Measurements from ENCODE around the gene CBY2.

Gene CBY2

DNA sequence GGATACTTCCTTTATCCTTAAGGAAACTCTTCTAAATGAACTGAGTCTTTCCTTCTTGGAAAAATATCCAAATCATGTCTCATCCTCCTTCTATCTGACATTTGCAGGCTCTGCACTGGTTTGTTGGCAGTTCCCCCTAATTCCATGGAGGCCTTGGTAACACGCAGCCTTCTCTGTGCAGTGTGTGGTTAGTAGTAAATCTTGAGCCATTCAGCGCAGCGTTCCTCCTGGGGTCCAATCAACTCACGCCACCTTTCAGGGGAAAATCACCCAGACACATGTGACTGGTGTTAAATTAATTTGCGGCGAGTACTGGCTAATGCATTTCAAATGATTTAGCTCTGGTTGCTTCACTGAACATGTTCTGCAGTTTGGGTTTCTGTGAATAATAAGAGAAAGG lies 21.0 kb upstream of the CBY2 start:
- Histone ChIP-seq H3K27me3 (ENCODE audit: low read depth, low read length) (no peaks in the 10 kb centered on the region), H3K9me3 (ENCODE audit: control insufficient read depth in 1 of 2, low read length in 2 of 2) (no peaks in the 10 kb centered on the region), H3K27ac (ENCODE audit: low read length) (no peak overlapping the region), H3K36me3 (ENCODE audit: control insufficient read depth in 1 of 2, insufficient read depth in 2 of 2, low read length in 2 of 2) (no peaks in the 10 kb centered on the region), H3K4me1 (ENCODE audit: control insufficient read depth in 1 of 2, insufficient read depth in 2 of 2, low read length in 2 of 2) (no peaks in the 10 kb centered on the region), H3K4me3 (ENCODE audit: low read depth in 1 of 2, low read length in 2 of 2) (no peak overlapping the region)

DNA sequence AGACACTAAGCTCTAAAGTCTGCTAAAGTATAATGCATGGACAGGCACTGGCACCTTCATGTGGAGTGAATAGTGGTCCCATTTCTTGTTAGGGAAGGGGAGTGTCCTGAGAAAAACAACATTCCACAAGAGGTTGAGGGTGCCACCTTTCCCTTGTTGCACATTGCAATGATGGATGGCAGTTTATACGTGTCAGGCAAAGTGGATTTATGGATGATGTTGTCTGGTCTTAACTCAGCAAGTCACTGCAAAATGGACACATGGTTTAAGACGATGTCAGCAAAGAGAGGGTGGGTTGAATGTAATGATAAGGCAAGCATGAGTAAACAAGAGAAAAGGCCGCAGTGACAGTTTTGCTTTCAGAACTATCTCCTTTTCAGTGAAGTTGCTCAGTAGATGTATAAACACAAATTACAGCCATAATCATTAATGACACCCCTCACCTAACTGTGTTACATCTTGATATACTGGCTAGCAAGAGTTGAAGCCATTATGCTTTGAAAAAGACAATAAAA lies 19.6 kb upstream of the CBY2 start:
- no peaks in the 10 kb centered on the region for H3K36me3 ChIP-seq (ENCODE audit: control insufficient read depth in 1 of 2, insufficient read depth in 2 of 2, low read length in 2 of 2)
- H3K4me3 ChIP-seq (ENCODE audit: low read depth in 1 of 2, low read length in 2 of 2), result no peak overlapping the region
- H3K27ac ChIP-seq (ENCODE audit: low read length), result no peak overlapping the region
- H3K4me1 ChIP-seq (ENCODE audit: control insufficient read depth in 1 of 2, insufficient read depth in 2 of 2, low read length in 2 of 2), result no peaks in the 10 kb centered on the region
- no peaks in the 10 kb centered on the region for H3K27me3 ChIP-seq (ENCODE audit: low read depth, low read length)
- H3K9me3 ChIP-seq (ENCODE audit: control insufficient read depth in 1 of 2, low read length in 2 of 2), result no peaks in the 10 kb centered on the region

DNA sequence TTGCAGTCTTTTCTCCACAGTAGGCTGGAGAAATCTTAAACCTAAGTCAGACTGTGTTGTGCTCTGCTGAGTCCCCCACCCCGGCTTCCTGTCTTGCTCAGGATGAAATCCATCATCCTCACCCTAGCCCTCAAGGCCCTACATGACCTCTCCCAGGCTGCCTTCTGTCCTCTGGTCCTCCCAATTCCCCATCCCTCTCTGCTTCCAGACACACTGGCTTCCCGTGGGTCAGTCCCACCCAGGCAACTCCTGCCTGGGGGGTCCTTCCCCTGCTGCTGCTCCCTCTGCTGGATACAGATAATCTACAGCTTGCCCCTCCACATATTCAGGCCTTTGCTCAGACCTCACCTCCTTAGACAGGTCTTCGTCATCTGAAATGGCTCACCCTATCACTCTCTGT lies 18.4 kb upstream of the CBY2 start:
- H3K4me1 ChIP-seq (ENCODE audit: control insufficient read depth in 1 of 2, insufficient read depth in 2 of 2, low read length in 2 of 2), result no peaks in the 10 kb centered on the region
- H3K27ac ChIP-seq (ENCODE audit: low read length), result no peak overlapping the region
- H3K36me3 ChIP-seq (ENCODE audit: control insufficient read depth in 1 of 2, insufficient read depth in 2 of 2, low read length in 2 of 2), result no peaks in the 10 kb centered on the region

DNA sequence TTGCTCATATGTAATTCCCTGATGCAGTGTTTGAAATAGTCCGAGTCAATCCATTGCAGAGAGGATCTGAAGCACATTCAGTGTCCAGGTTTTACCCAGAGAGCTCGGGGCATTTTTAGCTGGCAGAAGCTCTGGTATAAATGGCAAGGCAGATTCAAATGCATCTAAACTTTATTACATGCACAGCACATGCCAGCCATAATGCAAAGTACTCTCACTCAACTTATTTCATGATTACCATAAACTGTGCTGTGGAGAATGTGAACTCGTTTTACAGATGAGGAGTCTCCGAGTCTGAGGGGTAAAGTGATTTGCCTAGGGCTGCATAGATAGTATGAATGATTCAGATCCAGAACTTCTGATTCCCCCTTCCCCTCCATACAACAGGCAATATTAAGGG lies 13.5 kb upstream of the CBY2 start:
- Histone ChIP-seq H3K4me1 (ENCODE audit: control insufficient read depth in 1 of 2, insufficient read depth in 2 of 2, low read length in 2 of 2) (no peaks in the 10 kb centered on the region), H3K27me3 (ENCODE audit: low read depth, low read length) (no peaks in the 10 kb centered on the region), H3K9me3 (ENCODE audit: control insufficient read depth in 1 of 2, low read length in 2 of 2) (no peaks in the 10 kb centered on the region)

More for the DNA sequence above, 18.4 kb upstream of the CBY2 start:
- Histone ChIP-seq H3K27me3 (ENCODE audit: low read depth, low read length) (no peaks in the 10 kb centered on the region), H3K4me3 (ENCODE audit: low read depth in 1 of 2, low read length in 2 of 2) (no peak overlapping the region), H3K9me3 (ENCODE audit: control insufficient read depth in 1 of 2, low read length in 2 of 2) (no peaks in the 10 kb centered on the region)

DNA sequence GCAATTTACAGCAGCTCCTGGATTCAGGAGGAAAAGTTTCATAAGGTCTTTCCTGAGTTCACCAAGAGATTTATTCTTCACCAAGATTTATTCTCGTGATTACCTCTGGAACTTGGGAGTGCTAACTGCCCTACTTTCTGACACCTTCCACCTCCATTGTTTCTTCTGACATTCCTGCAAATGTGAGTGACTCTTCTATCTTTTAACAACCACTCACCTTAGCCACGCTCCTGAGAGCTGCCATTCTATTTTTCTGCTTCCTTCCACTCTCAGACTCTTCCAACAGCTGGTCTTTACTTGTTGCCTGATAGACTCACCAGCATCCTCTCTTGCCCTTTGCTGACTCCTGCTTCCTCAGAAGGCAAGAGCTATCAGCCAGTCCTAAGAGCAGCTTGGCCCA lies 11.5 kb upstream of the CBY2 start:
- Histone ChIP-seq H3K36me3 (ENCODE audit: control insufficient read depth in 1 of 2, insufficient read depth in 2 of 2, low read length in 2 of 2) (no peaks in the 10 kb centered on the region), H3K27me3 (ENCODE audit: low read depth, low read length) (no peaks in the 10 kb centered on the region), H3K27ac (ENCODE audit: low read length) (no peak overlapping the region), H3K4me1 (ENCODE audit: control insufficient read depth in 1 of 2, insufficient read depth in 2 of 2, low read length in 2 of 2) (no peaks in the 10 kb centered on the region), H3K4me3 (ENCODE audit: low read depth in 1 of 2, low read length in 2 of 2) (no peak overlapping the region), H3K9me3 (ENCODE audit: control insufficient read depth in 1 of 2, low read length in 2 of 2) (no peaks in the 10 kb centered on the region)

More for the DNA sequence above, 13.5 kb upstream of the CBY2 start:
- H3K36me3 ChIP-seq (ENCODE audit: control insufficient read depth in 1 of 2, insufficient read depth in 2 of 2, low read length in 2 of 2), result no peaks in the 10 kb centered on the region
- H3K4me3 ChIP-seq (ENCODE audit: low read depth in 1 of 2, low read length in 2 of 2), result no peak overlapping the region
- no peak overlapping the region for H3K27ac ChIP-seq (ENCODE audit: low read length)

DNA sequence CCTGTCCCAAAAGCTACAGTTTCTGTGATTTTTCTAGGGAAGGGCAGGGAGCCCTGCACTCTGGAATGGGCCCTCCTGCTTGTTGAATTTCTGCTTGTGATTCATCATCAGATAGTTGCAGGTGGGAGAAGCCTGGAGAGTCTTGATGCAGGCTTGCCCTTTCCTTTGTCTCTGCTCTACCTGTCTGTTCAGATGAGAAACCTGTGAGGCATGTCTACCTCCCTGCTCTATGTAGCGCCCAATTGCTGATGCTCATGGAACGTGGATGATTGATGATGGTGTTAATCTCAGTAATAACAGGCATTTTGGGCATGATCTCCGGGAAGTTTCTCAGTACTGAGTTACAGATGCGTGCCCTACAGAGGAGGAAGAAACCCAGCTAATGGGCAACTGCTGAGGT lies 10.9 kb upstream of the CBY2 start:
- H3K9me3 ChIP-seq (ENCODE audit: control insufficient read depth in 1 of 2, low read length in 2 of 2), result no peaks in the 10 kb centered on the region
- no peaks in the 10 kb centered on the region for H3K27me3 ChIP-seq (ENCODE audit: low read depth, low read length)
- H3K4me1 ChIP-seq (ENCODE audit: control insufficient read depth in 1 of 2, insufficient read depth in 2 of 2, low read length in 2 of 2), result no peaks in the 10 kb centered on the region
- H3K4me3 ChIP-seq (ENCODE audit: low read depth in 1 of 2, low read length in 2 of 2), result no peak overlapping the region
- no peak overlapping the region for H3K27ac ChIP-seq (ENCODE audit: low read length)
- no peaks in the 10 kb centered on the region for H3K36me3 ChIP-seq (ENCODE audit: control insufficient read depth in 1 of 2, insufficient read depth in 2 of 2, low read length in 2 of 2)

DNA sequence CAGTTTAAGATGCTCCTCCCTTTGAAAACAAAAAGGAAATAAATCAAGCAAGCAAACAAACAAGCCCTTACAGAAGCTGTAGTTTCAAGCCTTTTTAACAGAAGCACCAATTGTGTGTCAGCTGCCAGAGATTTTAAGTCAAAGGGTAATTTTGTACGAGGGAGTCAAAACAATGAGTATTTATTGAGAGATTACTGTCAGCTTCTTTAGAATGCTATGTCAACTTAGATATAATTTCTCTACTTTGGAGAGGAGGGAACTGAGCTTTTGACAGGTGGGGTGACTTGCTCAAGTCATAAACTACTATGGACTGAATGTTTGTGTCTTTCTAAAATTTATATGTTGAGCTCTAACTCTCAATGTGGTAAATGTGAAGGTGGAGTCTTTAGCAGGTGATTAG lies 10.5 kb upstream of the CBY2 start:
- Histone ChIP-seq H3K27ac (ENCODE audit: low read length) (no peak overlapping the region), H3K4me3 (ENCODE audit: low read depth in 1 of 2, low read length in 2 of 2) (no peak overlapping the region), H3K4me1 (ENCODE audit: control insufficient read depth in 1 of 2, insufficient read depth in 2 of 2, low read length in 2 of 2) (no peaks in the 10 kb centered on the region)

DNA sequence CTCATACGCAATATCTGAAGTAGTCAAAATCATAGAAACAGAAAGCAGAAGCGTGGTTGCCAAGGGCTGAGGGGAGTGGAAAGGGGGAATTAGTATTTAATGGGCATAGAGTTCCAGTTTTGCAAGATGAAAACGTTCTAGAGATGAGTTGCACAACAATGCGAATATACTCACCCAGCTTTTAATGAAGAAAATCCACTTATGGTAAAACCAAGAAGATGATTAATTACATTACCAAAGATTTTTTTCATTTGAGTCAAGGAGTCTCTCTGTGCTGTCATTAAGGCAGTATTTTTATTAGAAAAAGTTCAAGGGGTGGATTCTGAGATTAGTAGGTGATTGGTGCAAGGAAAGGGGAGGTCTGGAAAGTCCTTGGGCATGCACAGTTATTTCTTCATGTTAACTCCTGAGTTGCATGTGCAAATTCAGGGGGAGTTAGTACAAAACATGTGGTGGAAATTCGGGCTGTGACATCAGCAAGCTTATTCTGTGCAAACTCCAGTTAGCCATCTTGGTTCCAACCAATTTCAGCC lies 6.9 kb upstream of the CBY2 start:
- H3K4me3 ChIP-seq (ENCODE audit: low read depth in 1 of 2, low read length in 2 of 2), result no peak overlapping the region

More for the DNA sequence above, 10.5 kb upstream of the CBY2 start:
- no peaks in the 10 kb centered on the region for H3K36me3 ChIP-seq (ENCODE audit: control insufficient read depth in 1 of 2, insufficient read depth in 2 of 2, low read length in 2 of 2)
- no peaks in the 10 kb centered on the region for H3K27me3 ChIP-seq (ENCODE audit: low read depth, low read length)
- no peaks in the 10 kb centered on the region for H3K9me3 ChIP-seq (ENCODE audit: control insufficient read depth in 1 of 2, low read length in 2 of 2)

DNA sequence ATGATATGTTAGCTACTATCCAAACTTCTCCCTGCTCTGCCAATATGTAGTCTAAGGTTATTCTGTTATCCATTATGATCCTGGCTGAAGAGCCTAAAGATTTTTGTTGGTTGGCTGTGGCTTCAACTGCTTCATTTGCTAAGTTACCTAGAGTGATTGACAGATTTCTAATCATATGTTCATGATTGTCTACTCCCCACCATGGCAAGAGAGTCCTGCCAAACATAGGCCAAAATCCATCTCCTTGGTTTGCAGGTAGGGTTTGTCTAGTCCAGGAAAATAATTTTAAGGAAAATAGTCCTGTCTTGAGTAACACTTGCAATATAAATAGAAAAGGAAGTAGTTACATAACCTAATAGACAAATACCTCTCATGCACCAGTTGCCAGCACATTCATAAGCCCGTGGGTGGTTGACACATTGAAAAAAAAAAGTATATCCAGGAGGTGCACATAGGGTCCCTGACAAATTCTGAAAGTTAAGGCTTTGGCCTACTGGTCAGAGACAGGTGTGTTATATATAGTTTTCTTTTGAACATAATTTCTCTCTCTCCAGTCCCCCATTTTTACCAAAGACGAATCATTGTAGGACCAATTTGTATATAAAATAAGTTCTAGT lies 5.4 kb upstream of the CBY2 start:
- Histone ChIP-seq H3K27me3 (ENCODE audit: low read depth, low read length) (no peaks in the 10 kb centered on the region), H3K4me3 (ENCODE audit: low read depth in 1 of 2, low read length in 2 of 2) (no peak overlapping the region), H3K4me1 (ENCODE audit: control insufficient read depth in 1 of 2, insufficient read depth in 2 of 2, low read length in 2 of 2) (no peaks in the 10 kb centered on the region), H3K27ac (ENCODE audit: low read length) (no peak overlapping the region), H3K36me3 (ENCODE audit: control insufficient read depth in 1 of 2, insufficient read depth in 2 of 2, low read length in 2 of 2) (no peaks in the 10 kb centered on the region), H3K9me3 (ENCODE audit: control insufficient read depth in 1 of 2, low read length in 2 of 2) (no peaks in the 10 kb centered on the region)

More for the DNA sequence above, 6.9 kb upstream of the CBY2 start:
- no peaks in the 10 kb centered on the region for H3K36me3 ChIP-seq (ENCODE audit: control insufficient read depth in 1 of 2, insufficient read depth in 2 of 2, low read length in 2 of 2)
- no peak overlapping the region for H3K27ac ChIP-seq (ENCODE audit: low read length)
- no peaks in the 10 kb centered on the region for H3K27me3 ChIP-seq (ENCODE audit: low read depth, low read length)
- H3K4me1 ChIP-seq (ENCODE audit: control insufficient read depth in 1 of 2, insufficient read depth in 2 of 2, low read length in 2 of 2), result no peaks in the 10 kb centered on the region
- no peaks in the 10 kb centered on the region for H3K9me3 ChIP-seq (ENCODE audit: control insufficient read depth in 1 of 2, low read length in 2 of 2)

DNA sequence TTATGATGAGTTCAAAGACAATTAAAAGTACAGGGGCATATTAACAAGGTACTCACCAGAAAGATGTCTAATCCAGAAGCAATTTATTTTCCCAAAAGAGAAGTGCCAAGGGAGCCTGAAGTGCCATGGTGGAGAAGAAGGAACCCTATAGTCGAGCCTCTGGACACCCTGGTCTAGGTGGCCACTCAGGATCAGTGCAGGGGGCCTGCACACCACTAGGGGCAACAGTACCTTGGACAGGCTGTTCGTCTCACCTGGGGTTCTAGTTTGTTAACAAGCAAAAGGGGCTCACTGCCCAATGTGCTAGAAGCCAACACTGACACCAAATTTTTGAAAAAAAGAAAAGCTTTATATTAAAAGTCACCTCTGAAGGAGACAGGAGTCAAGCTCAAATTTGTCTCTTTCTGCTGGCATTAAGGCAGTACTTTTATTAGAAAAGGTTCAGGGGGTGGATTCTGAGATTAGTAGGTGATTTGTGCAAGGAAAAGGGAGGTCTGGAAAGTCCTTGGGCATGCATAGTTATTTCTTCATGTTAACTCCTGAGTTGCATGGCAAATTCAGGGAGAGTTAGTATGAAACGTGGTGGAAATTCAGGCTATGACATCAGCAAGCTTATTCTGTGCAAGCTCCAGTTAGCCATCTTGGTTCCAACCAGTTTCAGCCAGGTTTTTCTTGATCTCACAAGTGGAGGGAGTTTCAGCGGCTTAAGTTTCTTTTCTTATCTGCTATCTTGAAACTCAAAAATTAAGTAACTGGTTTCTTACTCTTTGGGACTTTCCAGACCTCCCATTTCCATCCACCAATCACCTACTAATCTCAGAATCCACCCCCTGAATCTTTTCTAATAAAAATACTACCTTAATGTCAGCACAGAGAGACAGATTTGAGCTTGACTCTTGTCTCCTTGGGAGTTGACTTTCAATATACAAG lies 884 bp upstream of the CBY2 start:
- no peaks in the 10 kb centered on the region for H3K36me3 ChIP-seq (ENCODE audit: control insufficient read depth in 1 of 2, insufficient read depth in 2 of 2, low read length in 2 of 2)
- H3K4me3 ChIP-seq (ENCODE audit: low read depth in 1 of 2, low read length in 2 of 2), result no peak overlapping the region
- peak overlapping the region; percentile 1 for H3K27ac ChIP-seq (ENCODE audit: low read length)
- no peaks in the 10 kb centered on the region for H3K4me1 ChIP-seq (ENCODE audit: control insufficient read depth in 1 of 2, insufficient read depth in 2 of 2, low read length in 2 of 2)
- no peaks in the 10 kb centered on the region for H3K9me3 ChIP-seq (ENCODE audit: control insufficient read depth in 1 of 2, low read length in 2 of 2)
- H3K27me3 ChIP-seq (ENCODE audit: low read depth, low read length), result no peaks in the 10 kb centered on the region

DNA sequence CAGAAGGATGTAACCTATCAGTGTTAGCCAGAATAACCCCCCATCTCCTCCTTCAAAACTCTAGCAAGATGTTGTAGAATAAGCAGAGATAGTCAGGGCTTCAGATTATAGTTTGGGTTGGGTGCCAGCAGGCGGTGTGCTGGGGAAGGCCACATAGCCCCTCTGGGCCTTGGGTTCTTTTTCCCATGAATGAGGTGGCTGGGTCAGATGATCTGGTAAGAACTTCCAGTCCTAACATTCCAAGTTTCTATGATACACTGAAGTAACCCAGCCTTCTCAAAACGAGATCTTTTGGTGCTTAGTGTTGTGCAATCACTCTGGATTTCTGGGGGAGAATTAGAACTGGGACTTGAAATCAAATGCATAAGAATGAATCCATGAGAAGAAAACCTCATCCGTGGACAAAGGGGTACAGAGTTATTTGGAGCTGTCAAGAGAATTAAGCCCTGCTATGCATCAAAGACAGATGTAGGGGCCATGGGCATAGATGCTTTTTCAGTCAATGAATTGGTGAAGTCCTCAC lies 810 bp downstream of the CBY2 start:
- H3K27ac ChIP-seq (ENCODE audit: low read length), result no peak overlapping the region
- no peaks in the 10 kb centered on the region for H3K27me3 ChIP-seq (ENCODE audit: low read depth, low read length)
- no peaks in the 10 kb centered on the region for H3K4me1 ChIP-seq (ENCODE audit: control insufficient read depth in 1 of 2, insufficient read depth in 2 of 2, low read length in 2 of 2)
- H3K9me3 ChIP-seq (ENCODE audit: control insufficient read depth in 1 of 2, low read length in 2 of 2), result no peaks in the 10 kb centered on the region
- H3K4me3 ChIP-seq (ENCODE audit: low read depth in 1 of 2, low read length in 2 of 2), result no peak overlapping the region
- no peaks in the 10 kb centered on the region for H3K36me3 ChIP-seq (ENCODE audit: control insufficient read depth in 1 of 2, insufficient read depth in 2 of 2, low read length in 2 of 2)

All from muscle layer of duodenum (tissue), 2 donors.